Neuronal stem cell (in vitro differentiated cells): ENCODE results near the gene ZNF883.

Source experiments
- DNase-seq: peaks from one replicate; pipeline ENCODE4 v3.0.0-alpha.2; 2013; ENCODE audit warnings: low spot score
- H2AFZ ChIP-seq: one replicate; pipeline ENCODE4 v1.6.1; 2013; ENCODE audit warnings: mild to moderate bottlenecking, low read length, inconsistent platforms
- H2AK5ac ChIP-seq: 2 replicates; pipeline ENCODE4 v1.6.1; 2013; ENCODE audit warnings: low read depth, mild to moderate bottlenecking, inconsistent platforms, low read length, moderate library complexity, mixed read lengths
- H2BK120ac ChIP-seq: 2 replicates; pipeline ENCODE4 v1.6.1; 2013; ENCODE audit warnings: low read depth, mild to moderate bottlenecking, inconsistent platforms, low read length, moderate library complexity, mixed read lengths
- H2BK12ac ChIP-seq: one replicate; pipeline ENCODE4 v1.6.1; 2013; ENCODE audit warnings: low read length, inconsistent platforms
- H2BK15ac ChIP-seq: 2 replicates; pipeline ENCODE4 v1.6.1; 2013; ENCODE audit warnings: mild to moderate bottlenecking, low read length, inconsistent platforms, mixed read lengths
- H2BK5ac ChIP-seq: one replicate; pipeline ENCODE4 v1.6.1; 2013; ENCODE audit warnings: inconsistent platforms, mild to moderate bottlenecking, low read length, moderate library complexity
- H3K14ac ChIP-seq: one replicate; pipeline ENCODE4 v1.6.1; 2013; ENCODE audit warnings: low read length, inconsistent platforms
- H3K18ac ChIP-seq: 2 replicates; pipeline ENCODE4 v1.6.1; 2013; ENCODE audit warnings: low read length, inconsistent platforms
- H3K23ac ChIP-seq: 2 replicates; pipeline ENCODE4 v1.6.1; 2013; ENCODE audit warnings: low read depth, mild to moderate bottlenecking, mixed read lengths, low read length, inconsistent platforms; ENCODE audit not compliant: poor library complexity
- H3K27ac ChIP-seq: replicated peaks from 3 replicates; pipeline ENCODE4 v1.5.1; 2013; ENCODE audit warnings: low read length, inconsistent platforms
- H3K27me3 ChIP-seq, 3 experiments: 2 replicates each; pipeline ENCODE4 v1.6.1; 2013; ENCODE audit warnings: low read length in 3 of 3, mild to moderate bottlenecking in 2 of 3, inconsistent platforms in 1 of 3, low read depth in 1 of 3, mixed read lengths in 1 of 3, moderate library complexity in 1 of 3; ENCODE audit not compliant: control insufficient read depth in 3 of 3, insufficient read depth in 3 of 3
- H3K36me3 ChIP-seq, 2 donors: replicated peaks in 1 of 2; 2 replicates each; pipeline ENCODE4 v1.6.1; 2013; ENCODE audit warnings: low read length in 2 of 2; ENCODE audit not compliant: control insufficient read depth in 2 of 2, insufficient read depth in 2 of 2
- H3K4ac ChIP-seq: 2 replicates; pipeline ENCODE4 v1.6.1; 2013; ENCODE audit warnings: inconsistent platforms, mild to moderate bottlenecking, low read length, moderate library complexity
- H3K4me1 ChIP-seq, 2 donors: 1 replicate in 1 of 2; 2 replicates in 1 of 2; pipeline ENCODE4 v1.6.1; 2013; ENCODE audit warnings: low read length in 2 of 2, low read depth in 1 of 2; ENCODE audit not compliant: control insufficient read depth in 2 of 2, insufficient read depth in 1 of 2
- H3K4me2 ChIP-seq: one replicate; pipeline ENCODE4 v1.6.1; 2013; ENCODE audit warnings: mild to moderate bottlenecking, low read length, inconsistent platforms; ENCODE audit not compliant: insufficient read depth, poor library complexity, severe bottlenecking
- H3K4me3 ChIP-seq, 2 donors: 2 replicates each; pipeline ENCODE4 v1.5.1; 2013; ENCODE audit warnings: low read length in 2 of 2, mild to moderate bottlenecking in 2 of 2, inconsistent platforms in 1 of 2, moderate library complexity in 1 of 2
- H3K79me1 ChIP-seq: one replicate; pipeline ENCODE4 v1.6.1; 2013; ENCODE audit warnings: low read depth, mild to moderate bottlenecking, inconsistent platforms, low read length, moderate library complexity
- H3K9ac ChIP-seq: one replicate; pipeline ENCODE4 v1.6.1; 2013; ENCODE audit warnings: mild to moderate bottlenecking, low read depth, low read length, inconsistent platforms; ENCODE audit not compliant: poor library complexity
- H3K9me3 ChIP-seq, 2 donors: replicated peaks in 1 of 2; 2 replicates each; pipeline versions ENCODE3 to v1.6.1; 2013; ENCODE audit warnings: low read length in 2 of 2, mild to moderate bottlenecking in 2 of 2, inconsistent platforms in 1 of 2, low read depth in 1 of 2, mixed read lengths in 1 of 2, moderate library complexity in 1 of 2; ENCODE audit not compliant: control insufficient read depth in 2 of 2, insufficient read depth in 1 of 2
- H4K8ac ChIP-seq: one replicate; pipeline ENCODE4 v1.6.1; 2013; ENCODE audit warnings: low read depth, mild to moderate bottlenecking, inconsistent platforms, low read length, moderate library complexity
- H4K91ac ChIP-seq: one replicate; pipeline ENCODE4 v1.6.1; 2013; ENCODE audit warnings: low read length, low read depth, mild to moderate bottlenecking, inconsistent platforms; ENCODE audit not compliant: poor library complexity
- WGBS, 2 donors: extraction: QIAGEN DNeasy Blood & Tissue Kit; methylation state at CpG; one replicate each; pipeline ENCODE4 v1.1.7; 2013; ENCODE audit warnings: missing lambda C conversion rate in 2 of 2, mixed read lengths in 1 of 2; ENCODE audit not compliant: insufficient read length in 2 of 2, insufficient replicate concordance in 1 of 2; ENCODE audit errors: extremely low coverage in 2 of 2; 5-methylcytosine and 5-hydroxymethylcytosine counted together

The ZNF883 gene

GRCh38 chr9:112970939-112971338, 41.1 kb downstream of the ZNF883 start:
- Histone ChIP-seq H3K27ac (no peak overlapping the region), H3K23ac (no peak overlapping the region), H4K8ac (no peak overlapping the region), H3K27me3 (no peaks in the 10 kb centered on the region), H3K9ac (no peak overlapping the region), H3K18ac (no peak overlapping the region), H3K36me3 (no peaks in the 10 kb centered on the region), H3K4me3 (no peak overlapping the region), H3K4me2 (no peak overlapping the region), H3K4me1 (no peaks in the 10 kb centered on the region), H2BK5ac (no peak overlapping the region), H2BK120ac (no peak overlapping the region), H2BK15ac (no peak overlapping the region), H3K4ac (no peak overlapping the region), H2AK5ac (no peak overlapping the region), H2AFZ (no peak overlapping the region), H4K91ac (no peak overlapping the region), H3K79me1 (no peaks in the 10 kb centered on the region), H3K14ac (no peak overlapping the region), H2BK12ac (no peak overlapping the region), H3K9me3 (peaks cover 0 to 1% of the 10 kb centered on the region in 2 donors)
- WGBS, 2 donors = no CpG with 5 or more reads among the region's 6 CpGs
- DNase-seq = no peak

GRCh38 chr9:112969730-112970129, 42.3 kb downstream of the ZNF883 start:
- Histone ChIP-seq H3K18ac (no peak overlapping the region), H3K27me3 (no peaks in the 10 kb centered on the region), H4K91ac (no peak overlapping the region), H3K36me3 (no peaks in the 10 kb centered on the region), H3K4me3 (no peak overlapping the region), H3K14ac (no peak overlapping the region), H3K4me2 (no peak overlapping the region), H2BK15ac (no peak overlapping the region), H2BK12ac (no peak overlapping the region), H3K4me1 (no peaks in the 10 kb centered on the region), H3K23ac (no peak overlapping the region), H3K4ac (no peak overlapping the region), H2BK120ac (no peak overlapping the region), H2AK5ac (no peak overlapping the region), H2AFZ (peak overlapping the region; percentile 1), H3K27ac (no peak overlapping the region), H3K79me1 (no peaks in the 10 kb centered on the region), H2BK5ac (no peak overlapping the region), H3K9ac (no peak overlapping the region), H4K8ac (no peak overlapping the region), H3K9me3 (peaks cover 0 to 2% of the 10 kb centered on the region in 2 donors)
- DNase-seq = no peak
- WGBS, 2 donors = no CpG with 5 or more reads among the region's 4 CpGs

DNA sequence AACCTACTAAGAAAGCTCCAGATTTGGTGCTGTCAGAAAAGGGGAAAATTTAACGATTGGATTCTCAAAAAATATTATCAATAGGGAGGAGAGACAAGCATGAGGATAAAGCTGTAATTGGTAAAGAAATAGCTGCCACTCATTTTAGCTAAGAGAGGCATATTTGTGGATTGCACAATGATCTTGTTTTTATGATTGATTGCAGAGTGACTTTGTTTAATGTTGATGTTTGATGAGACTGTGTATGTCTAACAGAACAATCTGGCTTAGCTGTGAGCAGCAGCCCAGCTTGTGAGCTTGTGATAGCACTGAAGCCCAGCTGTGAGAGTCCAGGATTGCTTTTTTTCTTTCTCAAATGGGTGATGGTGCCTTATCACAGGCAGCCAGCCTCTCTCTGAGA, 56.4 kb downstream of the ZNF883 start:
- Histone ChIP-seq H3K9ac (no peak overlapping the region), H3K9me3 (peaks cover 0 to 4% of the 10 kb centered on the region in 2 donors), H3K79me1 (no peaks in the 10 kb centered on the region), H3K36me3 (no peaks in the 10 kb centered on the region), H3K4me1 (no peaks in the 10 kb centered on the region), H3K4me3 (no peak overlapping the region), H3K23ac (no peak overlapping the region), H4K91ac (no peak overlapping the region), H2BK12ac (no peak overlapping the region), H2AK5ac (no peak overlapping the region), H3K18ac (no peak overlapping the region), H4K8ac (no peak overlapping the region), H3K27ac (no peak overlapping the region), H2BK15ac (no peak overlapping the region), H3K4me2 (no peak overlapping the region), H3K14ac (no peak overlapping the region), H2AFZ (peak overlapping the region; percentile 17), H3K27me3 (peaks cover 0 to 4% (median 0%) of the 10 kb centered on the region in 3 experiments), H3K4ac (no peak overlapping the region), H2BK5ac (no peak overlapping the region), H2BK120ac (no peak overlapping the region)
- no CpG with 5 or more reads among the region's 1 CpG for WGBS, 2 donors
- DNase-seq = no peak

- Histone ChIP-seq H2BK15ac (no peak overlapping the region), H3K27ac (no peak overlapping the region), H3K18ac (no peak overlapping the region), H4K91ac (no peak overlapping the region), H2BK5ac (no peak overlapping the region), H3K4me2 (no peak overlapping the region), H3K23ac (no peak overlapping the region), H3K79me1 (no peaks in the 10 kb centered on the region), H3K14ac (no peak overlapping the region), H3K4me3 (no peak overlapping the region), H2BK120ac (no peak overlapping the region), H3K9me3 (peaks cover 0 to 3% of the 10 kb centered on the region in 2 donors), H3K4me1 (no peaks in the 10 kb centered on the region), H4K8ac (no peak overlapping the region), H3K4ac (no peak overlapping the region), H2BK12ac (no peak overlapping the region), H3K36me3 (no peaks in the 10 kb centered on the region), H3K27me3 (no peaks in the 10 kb centered on the region), H3K9ac (no peak overlapping the region), H2AK5ac (no peak overlapping the region), H2AFZ (peak overlapping the region; percentile 40)
- WGBS, 2 donors = no CpG with 5 or more reads among the region's 25 CpGs
- no peak for DNase-seq
Measured at GRCh38 chr9:112945620-112946208, 66.3 kb downstream of the ZNF883 start.
